ENCODE measurements around the gene CLIC3.

The CLIC3 gene

GRCh38 chr9:136978865-136979544, 17.4 kb downstream of the CLIC3 start:
- Histone ChIP-seq H3K4me2 (ENCODE audit: low read length) (no peak overlapping the region), H3K27me3 (ENCODE audit: insufficient read depth, low read length) (peaks cover 4% of the 10 kb centered on the region), H3K27ac (ENCODE audit: low read depth, low read length, poor library complexity, severe bottlenecking) (no peak overlapping the region), H3F3A (ENCODE audit: insufficient read depth, low read length) (no peaks in the 10 kb centered on the region), H3K4me1 (ENCODE audit: insufficient read depth, low read length, severe bottlenecking) (no peaks in the 10 kb centered on the region), H3K9me2 (ENCODE audit: low read depth, low read length) (no peaks in the 10 kb centered on the region), H3K36me3 (ENCODE audit: insufficient read depth, low read length) (no peaks in the 10 kb centered on the region), H2AFZ (ENCODE audit: low read length) (no peak overlapping the region), H3K79me2 (ENCODE audit: insufficient read depth, low read length) (no peaks in the 10 kb centered on the region), H4K20me1 (ENCODE audit: insufficient read depth, low read length) (no peaks in the 10 kb centered on the region), H3K4me3 (ENCODE audit: low read depth, low read length, poor library complexity, severe bottlenecking) (no peak overlapping the region), H3K9ac (ENCODE audit: low read length) (no peak overlapping the region), H3K9me3 (ENCODE audit: low read length) (no peaks in the 10 kb centered on the region)
- TF ChIP-seq EZH2 (IDR thresholded peaks at IDR 0.05; ENCODE audit: borderline replicate concordance, low read length): no peak
- no peak for TF ChIP-seq CTCF (IDR thresholded peaks at IDR 0.05; ENCODE audit: low read length)

- H3K4me1 ChIP-seq (ENCODE audit: insufficient read depth, low read length, severe bottlenecking): no peaks in the 10 kb centered on the region
- no peaks in the 10 kb centered on the region for H3K9me2 ChIP-seq (ENCODE audit: low read depth, low read length)
- H3K9me3 ChIP-seq (ENCODE audit: low read length): no peaks in the 10 kb centered on the region
- no peak overlapping the region for H3K4me2 ChIP-seq (ENCODE audit: low read length)
- no peak overlapping the region for H3K27ac ChIP-seq (ENCODE audit: low read depth, low read length, poor library complexity, severe bottlenecking)
- H4K20me1 ChIP-seq (ENCODE audit: insufficient read depth, low read length): no peaks in the 10 kb centered on the region
- no peak overlapping the region for H2AFZ ChIP-seq (ENCODE audit: low read length)
- H3K27me3 ChIP-seq (ENCODE audit: insufficient read depth, low read length): peaks cover 5% of the 10 kb centered on the region
- no peaks in the 10 kb centered on the region for H3K79me2 ChIP-seq (ENCODE audit: insufficient read depth, low read length)
- H3K36me3 ChIP-seq (ENCODE audit: insufficient read depth, low read length): no peaks in the 10 kb centered on the region
- no peak overlapping the region for H3K4me3 ChIP-seq (ENCODE audit: low read depth, low read length, poor library complexity, severe bottlenecking)
- TF ChIP-seq CTCF (IDR thresholded peaks at IDR 0.05; ENCODE audit: low read length): no peak
- no peak for TF ChIP-seq EZH2 (IDR thresholded peaks at IDR 0.05; ENCODE audit: borderline replicate concordance, low read length)
- no peaks in the 10 kb centered on the region for H3F3A ChIP-seq (ENCODE audit: insufficient read depth, low read length)
- no peak overlapping the region for H3K9ac ChIP-seq (ENCODE audit: low read length)
Measured at GRCh38 chr9:136978073-136978864, 18.1 kb downstream of the CLIC3 start.

- peaks cover 9% of the 10 kb centered on the region; the same call in 1 of the 2 replicates for H3K27me3 ChIP-seq (ENCODE audit: insufficient read depth, low read length)
- no peak overlapping the region for H2AFZ ChIP-seq (ENCODE audit: low read length)
- no peaks in the 10 kb centered on the region for H3K79me2 ChIP-seq (ENCODE audit: insufficient read depth, low read length)
- no peak overlapping the region for H3K9ac ChIP-seq (ENCODE audit: low read length)
- no peaks in the 10 kb centered on the region for H3K9me3 ChIP-seq (ENCODE audit: low read length)
- H3K27ac ChIP-seq (ENCODE audit: low read depth, low read length, poor library complexity, severe bottlenecking): no peak overlapping the region
- no peak overlapping the region for H3K4me2 ChIP-seq (ENCODE audit: low read length)
- H3K36me3 ChIP-seq (ENCODE audit: insufficient read depth, low read length): no peaks in the 10 kb centered on the region
- H3F3A ChIP-seq (ENCODE audit: insufficient read depth, low read length): no peaks in the 10 kb centered on the region
- no peaks in the 10 kb centered on the region for H3K9me2 ChIP-seq (ENCODE audit: low read depth, low read length)
- H3K4me1 ChIP-seq (ENCODE audit: insufficient read depth, low read length, severe bottlenecking): no peaks in the 10 kb centered on the region
- no peak for TF ChIP-seq CTCF (IDR thresholded peaks at IDR 0.05; ENCODE audit: low read length)
- TF ChIP-seq EZH2 (IDR thresholded peaks at IDR 0.05; ENCODE audit: borderline replicate concordance, low read length): no peak
- no peak overlapping the region for H3K4me3 ChIP-seq (ENCODE audit: low read depth, low read length, poor library complexity, severe bottlenecking)
- H4K20me1 ChIP-seq (ENCODE audit: insufficient read depth, low read length): no peaks in the 10 kb centered on the region
Measured at GRCh38 chr9:136977649-136978072, 18.7 kb downstream of the CLIC3 start.
